Omental fat pad (tissue), 4 donors: Measurements from ENCODE around the gene TMEM151B. TPM values are rescaled to one million over a fixed set of nuclear protein-coding genes. Genes with fewer than 3 reads are reported as not detected.
"Not testable (repeated sequence)": the region's sequence is repeated elsewhere in the genome, so short reads cannot be mapped to it uniquely, and the experiment has no call there.

Experiments
- ATAC-seq: fragments of 150-250 bp; one replicate; pipeline ENCODE4 v1.9.1; 2016; ENCODE audit warnings: mild to moderate bottlenecking, moderate library complexity; ENCODE audit not compliant: low FRiP score
- DNase-seq: peaks from one replicate; pipeline ENCODE4 v3.0.0-alpha.2; 2019; ENCODE audit warnings: low spot score
- CTCF ChIP-seq, 3 donors: fragments of 450-650 bp; IDR thresholded peaks; one replicate each; pipeline ENCODE4 v1.5.1; 2016 to 2017; ENCODE audit warnings: antibody characterized with exemption in 3 of 3, mild to moderate bottlenecking in 3 of 3, moderate library complexity in 2 of 3
- total RNA-seq, 4 donors: library from RNA; depleted of rRNA; stranded (reverse); fragments of >200 nt; gene quantifications; one replicate each; pipeline ENCODE4 v1.1.0, GENCODE V29; 2016

TMEM151B gene
- total RNA-seq, 4 donors from 2014 or later: 0.19 TPM; not detected in 3

GRCh38 chr6:44341095-44341890 is 71.0 kb downstream of the TMEM151B start:
- no peak for TF ChIP-seq CTCF (IDR thresholded peaks at IDR 0.05)
- no peak for ATAC-seq
- no peak for DNase-seq

GRCh38 chr6:44342052-44342451 is 71.8 kb downstream of the TMEM151B start:
- ATAC-seq: no peak
- no peak for TF ChIP-seq CTCF (IDR thresholded peaks at IDR 0.05)
- no peak for DNase-seq

GRCh38 chr6:44342489-44342888 is 72.2 kb downstream of the TMEM151B start, which contains the start of gene SPATS1:
Gene SPATS1, plus strand, starts transcription at chr6:44342650. Its CDS starts 446 bp downstream, at chr6:44343096.
- no peak for DNase-seq
- no peak for ATAC-seq
- no peak for TF ChIP-seq CTCF (IDR thresholded peaks at IDR 0.05)

GRCh38 chr6:44346818-44347217 is 76.6 kb downstream of the TMEM151B start:
- not testable (repeated sequence) for DNase-seq

GRCh38 chr6:44349904-44350649 is 79.8 kb downstream of the TMEM151B start:
- ATAC-seq (no peak), DNase-seq (no peak)
- TF ChIP-seq CTCF (IDR thresholded peaks at IDR 0.05): no peak

More at GRCh38 chr6:44346818-44347217, 76.6 kb downstream of the TMEM151B start:
- not testable (repeated sequence) for ATAC-seq

- DNase-seq, ATAC-seq: not testable (repeated sequence)
Observed at GRCh38 chr6:44350650-44350994, 80.4 kb downstream of the TMEM151B start.

GRCh38 chr6:44352259-44352658 is 82.0 kb downstream of the TMEM151B start:
- DNase-seq: no peak
- no peak for TF ChIP-seq CTCF (IDR thresholded peaks at IDR 0.05)
- no peak for ATAC-seq

GRCh38 chr6:44353336-44353735 is 83.1 kb downstream of the TMEM151B start:
- no peak for DNase-seq
- ATAC-seq: no peak
- TF ChIP-seq CTCF (IDR thresholded peaks at IDR 0.05): no peak
